NCI-H128 (cell line): ENCODE measurements around the gene SERPINA9.

Experiments used
- DNase-seq: peaks from one replicate; lab custom pipeline; 2025; ENCODE audit not compliant: unreplicated experiment; lab: John Stamatoyannopoulos, UW

SERPINA9 gene

GRCh38 chr14:94464290-94464689 is 11.7 kb downstream of the SERPINA9 start:
- no peak for DNase-seq

- no peak for DNase-seq
Observed at GRCh38 chr14:94462763-94463572, 13.0 kb downstream of the SERPINA9 start.

GRCh38 chr14:94462219-94462551 is 13.8 kb downstream of the SERPINA9 start:
- DNase-seq, result no peak

GRCh38 chr14:94461526-94462218 is 14.3 kb downstream of the SERPINA9 start:
- no peak for DNase-seq

GRCh38 chr14:94460631-94461416 is 15.2 kb downstream of the SERPINA9 start:
- no peak for DNase-seq

GRCh38 chr14:94458558-94459205 is 17.3 kb downstream of the SERPINA9 start:
- DNase-seq, result no peak

- DNase-seq, result no peak
Observed at GRCh38 chr14:94458096-94458495, 17.9 kb downstream of the SERPINA9 start.

GRCh38 chr14:94455928-94456327 is 20.1 kb downstream of the SERPINA9 start:
- no peak for DNase-seq

GRCh38 chr14:94451826-94452225 is 24.2 kb downstream of the SERPINA9 start:
- DNase-seq, result no peak

- DNase-seq, result no peak
Observed at GRCh38 chr14:94451091-94451771, 24.8 kb downstream of the SERPINA9 start.

- no peak for DNase-seq
Observed at GRCh38 chr14:94450722-94451090, 25.3 kb downstream of the SERPINA9 start.

- DNase-seq, result no peak
Observed at GRCh38 chr14:94449930-94450329, 26.1 kb downstream of the SERPINA9 start.

GRCh38 chr14:94448071-94448808 is 27.8 kb downstream of the SERPINA9 start:
- DNase-seq, result no peak

- DNase-seq, result no peak
Observed at GRCh38 chr14:94447206-94447605, 28.8 kb downstream of the SERPINA9 start.

GRCh38 chr14:94446126-94446525 is 29.9 kb downstream of the SERPINA9 start:
- DNase-seq, result no peak

GRCh38 chr14:94445003-94445402 is 31.0 kb downstream of the SERPINA9 start:
- DNase-seq, result no peak

- no peak for DNase-seq
Observed at GRCh38 chr14:94441531-94442205, 34.3 kb downstream of the SERPINA9 start.

- no peak for DNase-seq
Observed at GRCh38 chr14:94441130-94441529, 34.9 kb downstream of the SERPINA9 start.

GRCh38 chr14:94439453-94440057 is 36.4 kb downstream of the SERPINA9 start:
- DNase-seq, result no peak
